DMS 273 treated with DMSO at 0.1 percent for 48 hours (cell line): ENCODE data around the gene C17orf78.
"Not testable (repeated sequence)": the region's sequence is repeated elsewhere in the genome, so short reads cannot be mapped to it uniquely, and the experiment has no call there.

Source experiments
- DNase-seq: peaks from one replicate; lab custom pipeline; 2025; lab: John Stamatoyannopoulos, UW

Gene C17orf78

DNA sequence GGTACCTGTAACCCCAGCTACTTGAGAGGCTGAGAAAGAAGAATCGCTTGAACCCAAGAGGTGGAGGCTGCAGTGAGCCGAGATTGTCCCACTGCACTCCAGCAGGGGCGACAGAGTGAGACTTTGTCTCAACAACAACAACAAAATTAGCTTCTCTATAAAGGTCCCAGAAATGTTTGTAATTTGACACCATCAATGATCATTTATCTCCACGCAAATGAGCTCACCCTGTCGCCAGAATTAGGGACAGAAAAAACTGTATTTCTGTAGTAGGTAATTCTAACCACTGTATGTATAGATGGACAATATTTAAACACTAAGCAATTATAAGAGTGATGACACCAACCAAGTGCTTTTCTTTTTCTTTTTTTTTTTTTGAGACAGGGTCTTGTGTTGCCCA, 10.7 kb downstream of the C17orf78 start:
- no peak for DNase-seq

GRCh38 chr17:37388266-37388665, 12.5 kb downstream of the C17orf78 start:
- no peak for DNase-seq

DNA sequence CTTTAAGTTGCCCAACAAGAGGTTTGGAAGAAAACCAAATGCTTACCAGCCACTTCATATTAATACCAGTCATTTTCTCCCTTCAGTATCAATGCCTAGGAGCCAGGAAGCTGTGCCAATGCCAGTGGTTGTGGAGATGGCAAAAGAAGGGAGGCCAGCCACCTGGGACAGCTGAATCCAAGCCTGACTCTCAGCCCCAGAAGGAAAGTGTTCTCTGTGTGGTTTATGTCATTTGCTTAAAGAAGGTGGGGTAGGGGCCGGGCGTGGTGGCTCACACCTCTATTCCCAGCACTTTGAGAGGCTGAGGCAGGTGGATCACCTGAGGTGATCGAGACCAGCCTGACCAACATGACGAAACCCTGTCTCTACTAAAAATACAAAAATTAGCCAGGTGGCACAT, 13.4 kb downstream of the C17orf78 start:
- DNase-seq, result no peak

GRCh38 chr17:37391146-37391545, 15.4 kb downstream of the C17orf78 start:
- DNase-seq, result no peak

DNA sequence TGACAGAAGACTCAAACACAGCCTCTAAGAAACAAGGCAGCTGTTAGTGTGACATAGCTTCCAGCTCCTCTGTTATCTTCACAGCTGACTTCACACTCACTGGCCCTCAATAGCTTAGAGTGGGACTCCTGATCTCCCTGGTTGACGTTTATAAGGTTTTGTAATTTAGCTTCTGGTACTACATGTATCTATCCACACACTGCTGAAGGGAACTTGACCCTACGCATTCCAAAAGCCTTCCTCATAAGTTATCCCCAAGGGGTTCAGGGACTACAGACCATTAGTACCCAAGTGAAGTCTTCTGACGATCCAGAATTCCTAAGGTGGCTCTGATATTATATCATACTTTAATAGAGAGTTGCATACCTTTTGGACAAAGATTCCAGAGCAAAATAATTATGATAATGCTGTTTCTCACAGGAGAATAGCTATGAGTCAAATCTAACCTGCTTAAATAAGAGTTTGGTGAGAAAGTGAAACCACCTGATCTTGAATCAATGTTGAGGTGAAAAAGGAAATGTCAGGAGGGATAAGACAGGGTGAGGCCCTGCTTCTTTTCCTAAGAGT, 16.3 kb downstream of the C17orf78 start:
- no peak for DNase-seq

DNA sequence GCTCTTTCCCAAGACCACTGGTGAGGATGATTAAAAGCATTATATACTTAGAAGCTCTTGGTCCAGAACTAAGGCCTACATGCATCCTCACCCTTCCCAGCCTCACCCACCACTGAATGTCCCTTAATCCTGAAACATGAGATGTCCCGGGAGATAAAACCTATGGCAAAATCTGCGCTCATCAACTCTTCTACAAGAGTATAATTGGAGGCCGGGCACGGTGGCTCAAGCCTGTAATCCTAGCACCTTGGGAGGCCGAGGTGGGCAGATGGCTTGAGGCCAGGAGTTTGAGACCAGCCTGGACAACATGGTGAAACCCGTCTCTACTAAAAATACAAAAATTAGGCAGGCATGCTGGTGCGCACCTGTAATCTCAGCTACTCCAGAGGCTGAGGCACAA, 17.6 kb downstream of the C17orf78 start:
- DNase-seq, result no peak

DNA sequence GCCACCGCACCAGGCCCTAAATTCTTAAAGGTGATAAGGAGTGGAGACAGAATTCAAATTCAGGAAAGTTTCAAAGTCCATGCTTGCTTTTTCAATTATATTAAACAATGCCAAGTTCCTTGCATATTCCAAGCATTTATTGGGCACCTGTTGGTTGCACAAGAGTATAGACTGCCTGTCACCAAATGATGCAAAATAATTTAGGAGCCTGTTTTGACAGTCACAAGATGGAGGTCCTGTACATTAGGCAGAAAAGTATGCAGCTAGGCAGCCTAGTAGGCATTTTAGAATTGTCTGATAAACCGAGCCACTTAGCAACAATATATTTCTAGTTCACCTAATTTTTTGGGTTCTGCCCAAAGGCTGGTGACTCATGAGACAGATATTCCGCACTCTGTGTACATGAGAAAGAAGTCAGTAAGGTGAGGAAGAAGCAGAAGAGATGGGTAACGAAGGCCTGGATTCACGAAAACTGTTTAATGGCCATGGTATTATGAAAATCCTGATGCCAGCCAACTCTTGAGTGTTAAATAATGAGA, 23.5 kb downstream of the C17orf78 start:
- no peak for DNase-seq

- no peak for DNase-seq
These were observed 24.7 kb downstream of the C17orf78 start for GRCh38 chr17:37400505-37400904.

GRCh38 chr17:37405522-37405921, 29.7 kb downstream of the C17orf78 start:
- DNase-seq, result not testable (repeated sequence)

- no peak for DNase-seq
These were observed 30.3 kb downstream of the C17orf78 start for GRCh38 chr17:37405955-37406634.

GRCh38 chr17:37406635-37407461, 31.1 kb downstream of the C17orf78 start, which contains the start of the genes ACACA and TADA2A:
TSS of gene ACACA (minus strand) at chr17:37406836. CDS start at chr17:37406299, 537 bp downstream.
TSS of gene TADA2A (plus strand) at chr17:37406886. CDS start at chr17:37411366, 4,480 bp downstream.
- peak; percentile 40 for DNase-seq

DNA sequence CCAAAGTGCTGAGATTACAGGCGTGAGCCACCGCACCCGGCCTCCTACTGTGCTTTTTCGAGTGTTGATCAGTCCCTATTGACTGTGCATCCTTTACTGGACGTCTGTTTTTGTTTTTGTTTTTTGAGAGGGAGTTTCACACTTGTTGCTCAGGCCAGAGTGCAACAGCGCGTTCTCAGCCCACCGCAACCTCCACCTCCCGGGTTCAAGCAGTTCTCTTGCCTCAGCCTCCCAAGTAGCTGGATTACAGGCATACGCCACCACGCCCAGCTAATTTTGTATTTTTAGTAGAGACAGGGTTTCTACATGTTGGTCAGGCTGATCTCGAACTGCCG, 32.3 kb downstream of the C17orf78 start:
- not testable (repeated sequence) for DNase-seq

DNA sequence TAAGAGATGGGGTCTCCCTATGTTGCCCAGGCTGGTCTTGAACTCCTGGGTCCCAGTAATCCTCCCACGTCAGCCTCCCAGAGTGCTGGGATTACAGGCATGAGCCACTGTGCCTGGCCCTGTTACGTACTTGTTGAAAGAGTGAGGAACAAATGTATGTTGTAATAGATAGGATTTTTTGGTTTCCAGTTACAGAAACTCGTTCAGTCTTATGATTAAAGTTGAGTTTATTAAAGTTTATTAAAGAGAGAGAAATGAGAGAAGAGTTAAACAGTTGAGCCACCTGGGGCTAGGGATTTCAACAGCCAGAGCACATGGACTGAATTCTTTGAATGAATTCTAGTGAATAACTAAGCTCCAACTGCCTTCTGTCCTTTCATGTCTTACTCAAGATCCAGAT, 34.6 kb downstream of the C17orf78 start:
- DNase-seq, result no peak

DNA sequence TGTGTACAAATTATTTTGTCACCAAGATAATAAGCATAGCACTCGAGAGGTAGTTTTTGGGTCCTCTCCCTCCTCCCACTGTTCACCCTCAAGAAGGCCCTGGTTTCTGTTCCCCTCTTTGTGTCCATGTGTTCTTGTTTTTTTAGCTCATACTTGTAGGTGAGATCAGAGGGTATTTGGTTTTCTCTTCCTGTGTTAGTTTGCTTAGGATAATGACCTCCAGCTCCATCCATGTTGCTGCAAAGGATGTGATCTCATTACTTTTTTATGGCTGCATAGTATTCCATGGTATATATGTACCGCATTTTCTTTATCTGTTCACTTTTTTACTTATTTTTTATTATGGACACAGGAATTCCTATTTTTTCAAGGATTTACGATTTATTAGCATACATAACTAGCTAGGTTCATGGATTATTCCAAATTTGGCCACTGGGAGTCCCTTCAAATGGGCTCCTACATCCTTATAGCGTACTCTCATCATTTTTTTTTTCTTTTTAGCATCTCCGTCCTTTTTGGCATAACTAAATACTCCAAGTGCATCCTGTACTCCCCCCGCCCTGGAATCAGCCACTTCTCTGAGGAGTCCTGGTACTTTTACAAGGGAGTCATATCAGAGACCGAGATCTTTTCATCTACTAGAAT, 38.2 kb downstream of the C17orf78 start:
- DNase-seq, result no peak

DNA sequence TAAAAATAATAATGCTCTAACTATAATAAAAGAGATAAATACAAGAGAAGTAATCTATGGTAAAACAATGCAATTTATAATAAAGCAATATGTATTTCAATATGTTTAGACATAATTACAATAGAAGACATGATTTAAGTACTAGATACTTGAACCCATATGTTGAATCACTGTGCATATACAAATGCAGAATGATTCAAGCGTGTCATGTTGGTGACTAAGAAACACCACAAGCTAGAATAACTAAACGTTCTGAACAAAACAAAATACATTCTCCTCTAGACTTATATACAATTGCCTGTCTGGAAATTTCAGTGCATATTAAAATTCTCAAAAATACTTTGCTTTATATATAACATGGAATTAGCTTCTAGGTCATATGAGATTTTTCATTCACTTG, 42.1 kb downstream of the C17orf78 start:
- DNase-seq, result no peak

- no peak for DNase-seq
These were observed 47.3 kb downstream of the C17orf78 start for GRCh38 chr17:37422971-37423625.

GRCh38 chr17:37425268-37425667, 49.5 kb downstream of the C17orf78 start:
- no peak for DNase-seq

GRCh38 chr17:37429039-37429438, 53.3 kb downstream of the C17orf78 start:
- no peak for DNase-seq

DNA sequence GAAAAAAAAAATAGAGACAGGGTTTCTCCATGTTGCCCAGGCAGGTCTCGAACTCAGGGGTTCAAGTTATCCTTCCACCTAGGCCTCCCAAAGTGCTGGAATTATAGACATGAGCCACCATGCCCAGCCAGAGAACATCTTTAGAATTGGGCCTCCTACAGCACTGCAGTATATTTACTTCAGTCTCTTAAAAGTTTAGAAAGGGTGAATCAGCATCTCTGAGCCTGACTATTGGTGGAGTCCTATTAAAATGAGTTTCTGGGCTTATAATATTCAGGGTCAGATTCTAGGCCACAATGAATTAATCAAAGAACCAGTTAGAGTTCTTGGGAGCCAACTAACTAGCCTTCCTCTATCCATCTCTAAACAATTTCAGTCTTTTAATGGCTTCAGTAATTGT, 53.7 kb downstream of the C17orf78 start:
- no peak for DNase-seq

DNA sequence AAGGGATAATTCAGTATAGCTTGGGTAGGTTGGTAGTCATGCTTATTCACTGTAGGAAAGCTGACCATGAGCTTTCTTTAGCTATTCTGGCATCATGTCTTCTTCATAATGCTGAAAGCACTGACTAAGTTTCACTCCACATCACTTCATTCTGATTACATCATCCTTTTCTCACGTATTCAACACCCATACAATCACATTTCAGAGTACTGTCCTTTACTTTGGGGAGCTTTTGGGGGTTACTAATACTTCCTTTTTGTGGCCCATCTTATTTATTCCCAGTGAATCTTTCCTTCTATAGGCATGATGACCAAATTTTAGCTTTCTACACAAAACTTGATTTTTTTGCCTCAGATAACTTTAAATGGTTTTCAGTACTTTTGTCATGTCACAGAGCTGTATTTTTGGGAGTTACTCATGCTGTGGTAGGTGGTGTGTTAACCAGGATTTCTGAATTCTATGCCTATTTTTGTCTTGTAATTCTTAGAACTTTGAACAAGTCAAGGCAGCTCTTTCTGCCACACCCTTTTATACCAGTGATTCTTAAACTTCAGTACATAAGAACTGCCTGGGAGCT, 54.4 kb downstream of the C17orf78 start:
- no peak for DNase-seq

DNA sequence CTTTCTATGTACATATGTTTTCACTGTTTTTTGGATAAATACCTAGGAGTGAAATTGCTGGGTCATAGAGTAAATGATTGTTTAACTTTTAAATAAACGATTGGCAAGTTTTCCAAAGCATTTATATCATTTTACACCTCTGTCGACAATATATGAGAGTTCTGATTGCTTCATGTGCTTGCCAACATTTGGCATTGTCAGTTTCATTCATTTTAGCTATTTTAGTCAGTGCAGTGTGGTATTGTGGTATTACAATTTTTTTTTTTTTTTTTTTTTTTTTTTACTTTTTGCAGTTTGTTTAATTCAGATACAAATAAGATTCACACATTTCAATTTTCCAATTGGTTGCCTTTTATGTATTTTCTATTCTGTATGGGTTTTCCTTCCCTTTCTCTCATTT, 56.9 kb downstream of the C17orf78 start:
- no peak for DNase-seq
